HG02943 (cell line): Measurements from ENCODE around the gene PLCH1.

Experiments used
- ATAC-seq: cut with Tn5 transposase; IDR thresholded peaks from one replicate; pipeline ENCODE4 v1.9.1; 2021; ENCODE audit warnings: mild to moderate bottlenecking, low read depth, moderate library complexity; ENCODE audit not compliant: unreplicated experiment

PLCH1 gene

GRCh38 chr3:155497930-155498647, 246.8 kb downstream of the PLCH1 start:
- no peak for ATAC-seq

DNA sequence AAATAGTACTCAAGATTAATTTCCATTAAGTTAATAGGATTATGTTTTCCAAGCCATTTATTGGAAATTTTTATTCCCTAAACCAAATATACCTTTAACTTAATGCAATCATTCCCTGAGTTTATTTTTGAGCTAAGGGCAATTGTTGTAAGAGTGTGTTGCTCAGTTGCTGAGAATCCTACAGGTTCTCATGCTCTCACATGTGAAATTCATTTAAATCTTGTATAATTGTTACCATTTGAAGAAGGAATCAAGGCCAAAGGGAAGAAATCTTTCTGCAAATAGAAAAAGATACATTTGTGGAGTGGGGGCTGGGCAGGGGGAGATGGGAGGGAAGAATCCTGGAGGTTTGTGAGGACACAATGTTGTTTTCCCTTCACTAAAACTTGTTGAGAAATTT, 248.7 kb downstream of the PLCH1 start:
- ATAC-seq, result no peak

DNA sequence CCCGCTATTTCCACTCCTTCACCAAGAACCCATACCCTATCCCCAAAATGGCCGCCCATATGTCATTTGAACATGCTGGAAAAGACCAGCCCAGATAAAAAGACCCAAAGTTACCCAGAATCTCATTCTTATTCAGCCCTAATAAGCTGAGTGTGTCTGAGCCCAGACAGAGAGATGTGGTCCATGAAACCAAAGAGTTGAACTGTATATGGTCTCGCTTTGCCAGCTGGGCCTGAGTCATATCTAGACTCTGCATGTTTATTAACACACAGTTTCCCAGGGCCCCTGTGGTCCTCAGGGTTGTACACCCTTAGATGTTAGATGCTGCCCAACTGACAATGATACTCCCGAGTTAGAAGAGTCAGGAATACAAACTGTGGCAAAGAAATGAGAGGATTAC, 249.5 kb downstream of the PLCH1 start:
- no peak for ATAC-seq

GRCh38 chr3:155494332-155494731, 250.5 kb downstream of the PLCH1 start:
- no peak for ATAC-seq

- ATAC-seq, result no peak
Observed at GRCh38 chr3:155492841-155493240, 252.0 kb downstream of the PLCH1 start.

- no peak for ATAC-seq
Observed at GRCh38 chr3:155491696-155492095, 253.2 kb downstream of the PLCH1 start.

DNA sequence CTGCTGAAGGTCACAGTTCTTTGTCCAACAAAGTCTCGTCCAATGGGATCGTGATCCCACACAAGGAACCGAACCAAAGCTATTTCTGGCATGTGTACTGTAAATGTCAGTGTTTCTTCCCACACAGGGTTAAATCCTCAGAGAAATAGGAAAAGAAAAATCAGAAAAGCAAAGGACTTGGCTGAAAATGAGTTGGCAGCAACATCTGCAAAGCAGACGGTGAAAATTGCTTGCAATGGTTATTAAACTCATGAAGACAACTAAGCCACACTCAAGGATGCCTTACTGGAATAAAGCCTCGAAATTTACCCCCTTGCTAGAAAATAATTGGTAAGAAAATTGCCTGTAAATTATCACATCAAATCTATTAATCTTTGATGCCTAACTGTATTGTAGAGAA, 256.2 kb downstream of the PLCH1 start:
- ATAC-seq, result no peak

DNA sequence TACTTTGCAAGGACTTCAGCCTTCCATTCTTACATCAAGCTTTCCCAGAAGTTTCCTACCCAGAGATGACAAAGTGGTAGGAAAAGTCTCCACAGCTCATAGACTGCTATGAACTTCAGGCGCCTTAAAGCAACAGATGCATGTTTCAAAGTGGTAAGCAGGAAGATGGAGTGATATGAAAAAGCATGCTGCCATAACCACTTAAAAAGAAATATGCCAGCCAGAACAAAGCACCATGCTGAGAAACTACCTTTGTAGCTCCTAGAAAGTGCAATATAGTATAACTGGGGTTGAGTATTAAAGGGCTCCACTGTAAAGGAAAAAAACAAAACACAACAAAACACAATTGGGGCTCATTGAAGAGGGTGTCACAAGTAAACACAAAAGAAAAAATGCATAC, 259.0 kb downstream of the PLCH1 start:
- ATAC-seq, result no peak

- ATAC-seq, result no peak
Observed at GRCh38 chr3:155481591-155481990, 263.3 kb downstream of the PLCH1 start.

DNA sequence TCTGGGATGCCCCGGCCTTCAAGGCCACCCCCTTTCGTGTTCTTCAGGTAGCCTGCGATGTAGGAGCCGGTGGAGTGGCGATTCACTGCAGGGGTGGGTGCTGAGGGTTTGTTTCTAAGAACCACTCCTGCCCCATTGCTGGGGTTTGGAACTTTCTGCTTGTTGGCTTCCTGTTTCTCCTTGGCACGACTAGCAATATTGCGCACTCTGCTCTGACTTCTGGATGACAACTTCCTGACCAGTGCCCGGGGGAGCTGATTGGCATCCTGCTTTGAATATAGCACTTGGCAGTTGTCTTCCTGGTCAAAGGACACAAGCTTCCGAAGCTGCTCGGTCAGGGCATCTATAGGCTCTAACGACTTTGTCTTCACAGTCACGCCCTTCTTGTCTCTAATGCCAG, 263.8 kb downstream of the PLCH1 start:
- no peak for ATAC-seq

- no peak for ATAC-seq
Observed at GRCh38 chr3:155465664-155466063, 279.2 kb downstream of the PLCH1 start.

DNA sequence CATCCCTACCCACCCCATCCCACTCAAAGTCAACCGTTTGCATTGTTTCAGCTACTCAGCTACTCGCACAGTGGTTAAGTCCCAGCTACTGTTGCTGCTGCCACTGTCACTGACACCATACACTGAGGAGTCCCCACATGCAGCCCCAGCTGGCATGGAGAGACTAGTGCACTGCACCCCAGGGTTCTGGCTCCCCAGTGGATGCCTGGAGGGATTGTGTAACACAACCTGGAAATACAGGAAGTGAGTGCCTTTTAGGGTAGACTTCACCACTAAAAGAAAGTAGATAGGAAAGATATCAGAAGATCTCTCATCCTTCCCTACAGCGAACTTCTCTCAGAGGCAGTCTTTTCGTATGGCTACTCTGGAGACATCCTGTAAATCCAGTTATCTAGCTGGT, 282.2 kb downstream of the PLCH1 start:
- ATAC-seq, result no peak

DNA sequence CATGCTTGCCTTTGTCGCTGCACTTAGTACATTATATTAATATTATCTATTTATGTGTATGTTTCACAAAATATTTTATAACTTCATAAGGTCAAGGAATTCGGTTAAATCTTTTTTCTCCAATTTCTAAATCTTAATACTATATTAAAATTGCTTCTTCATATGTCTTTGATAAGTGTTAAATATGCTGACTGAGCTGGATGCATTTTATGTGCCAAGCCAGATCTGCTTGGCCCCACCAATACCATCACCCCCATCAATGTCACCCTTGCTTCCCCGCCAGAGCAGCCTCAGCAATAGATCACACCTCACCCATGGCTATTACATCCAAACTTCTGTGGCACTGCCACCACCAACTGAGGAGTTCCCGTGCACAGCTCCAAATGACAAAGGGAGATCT, 287.3 kb downstream of the PLCH1 start:
- no peak for ATAC-seq

DNA sequence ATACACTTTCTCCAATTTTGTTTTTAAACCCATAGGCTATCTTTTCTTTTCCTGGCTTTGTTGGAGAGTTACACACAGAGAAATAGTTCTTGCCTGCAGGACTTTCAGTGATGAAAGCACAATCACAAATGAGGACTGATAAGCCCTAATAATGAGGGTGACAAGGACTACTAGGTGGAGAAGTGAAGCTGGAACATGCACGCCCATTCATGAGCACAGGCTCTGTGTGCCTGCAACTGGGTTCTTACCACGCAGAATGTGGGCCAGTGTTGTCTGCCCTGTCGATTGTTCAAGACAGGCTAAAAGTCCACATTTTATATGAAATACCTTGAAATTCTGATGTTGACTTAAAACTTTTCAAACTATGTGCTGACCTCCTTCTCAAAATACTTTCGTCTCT, 289.1 kb downstream of the PLCH1 start:
- ATAC-seq, result no peak

GRCh38 chr3:155453512-155453911, 291.4 kb downstream of the PLCH1 start:
- ATAC-seq, result no peak

DNA sequence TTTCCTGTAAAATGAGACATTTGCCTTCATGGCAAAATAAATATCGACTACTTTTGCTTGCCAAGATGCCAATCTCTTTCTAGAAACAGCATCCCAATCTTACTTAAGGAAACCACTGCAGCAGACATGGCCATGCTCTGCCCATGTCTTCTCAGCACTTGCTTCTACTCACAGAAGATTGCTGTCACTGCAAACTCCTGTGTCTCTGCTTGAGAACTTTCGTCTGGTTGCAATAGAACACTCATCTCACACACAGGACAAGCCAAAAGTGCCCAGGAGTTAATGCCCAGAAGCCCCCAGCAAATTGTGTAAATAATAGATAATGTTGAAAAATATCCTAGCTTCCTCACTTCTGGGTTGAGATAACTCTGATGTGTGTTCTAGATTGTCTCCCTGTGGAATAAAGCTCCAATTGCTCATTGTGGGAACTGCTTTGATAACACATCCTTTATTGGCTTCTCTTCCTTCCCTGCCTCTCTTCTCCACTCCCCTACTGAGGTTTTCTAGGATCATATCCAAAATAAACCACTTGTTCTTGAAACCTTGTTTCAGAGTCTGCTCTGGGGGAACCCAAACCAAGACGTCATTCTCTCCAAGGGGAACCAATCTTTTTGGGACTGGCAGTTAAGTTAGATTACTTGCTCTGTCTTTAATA, 295.1 kb downstream of the PLCH1 start:
- ATAC-seq, result no peak

- ATAC-seq, result no peak
Observed at GRCh38 chr3:155448531-155448930, 296.3 kb downstream of the PLCH1 start.

GRCh38 chr3:155446366-155446765, 298.5 kb downstream of the PLCH1 start:
- ATAC-seq, result no peak

DNA sequence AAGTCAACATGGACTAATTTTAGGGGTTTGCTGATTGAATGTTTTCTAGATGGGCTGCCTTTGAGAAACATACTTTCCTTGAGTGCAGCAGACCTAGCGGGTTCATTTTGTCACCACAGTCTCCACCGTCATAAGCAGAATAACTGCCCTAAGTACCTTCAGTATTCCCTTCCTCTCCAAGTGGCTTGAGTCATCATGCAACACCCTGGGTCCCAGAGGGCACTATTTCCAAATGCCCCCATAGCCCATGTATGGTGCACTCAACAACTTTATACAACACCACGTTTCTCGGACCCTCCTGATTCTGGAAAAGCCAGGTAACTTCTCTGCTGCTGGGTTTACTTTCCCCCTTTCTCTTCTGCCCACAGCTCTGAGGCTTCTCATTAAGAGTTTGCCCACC, 300.1 kb downstream of the PLCH1 start:
- ATAC-seq, result no peak

DNA sequence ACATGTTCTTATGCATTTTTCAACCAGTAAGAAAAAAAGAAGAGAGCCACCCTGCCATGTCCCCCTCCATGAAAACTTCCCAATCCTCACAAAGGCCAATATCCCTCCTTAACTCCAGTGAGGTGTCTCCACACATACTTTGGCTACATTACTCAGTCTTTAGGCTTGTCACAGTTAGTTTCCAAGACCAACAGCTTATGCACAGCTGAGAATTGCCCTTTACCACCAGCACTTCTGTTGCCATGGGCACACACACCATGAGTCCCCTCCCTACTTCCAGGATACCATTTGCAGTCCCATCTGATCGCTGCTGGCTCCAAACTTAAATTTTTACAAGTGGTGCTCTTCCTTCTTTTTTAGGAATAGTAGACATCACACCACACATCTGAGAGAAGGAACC, 301.1 kb downstream of the PLCH1 start:
- ATAC-seq, result no peak

- ATAC-seq, result no peak
Observed at GRCh38 chr3:155442072-155442471, 302.8 kb downstream of the PLCH1 start.

GRCh38 chr3:155441506-155441905, 303.4 kb downstream of the PLCH1 start:
- no peak for ATAC-seq
